Neural progenitor cell (in vitro differentiated cells): ENCODE measurements around the gene CMA1.

Experiments used
- EZH2 ChIP-seq: fragments of 200-600 bp; sonication (generic); IDR thresholded peaks from 2 replicates; pipeline ENCODE4 v1.6.1; 2017; ENCODE audit warnings: antibody characterized with exemption, mild to moderate bottlenecking, moderate library complexity
- TF ChIP-seq, protein P1 (sequence below): fragments of 200-600 bp; sonication (generic); IDR thresholded peaks from 2 replicates; pipeline ENCODE4 v1.5.1; 2017; ENCODE audit warnings: antibody characterized with exemption, mild to moderate bottlenecking

DNA sequence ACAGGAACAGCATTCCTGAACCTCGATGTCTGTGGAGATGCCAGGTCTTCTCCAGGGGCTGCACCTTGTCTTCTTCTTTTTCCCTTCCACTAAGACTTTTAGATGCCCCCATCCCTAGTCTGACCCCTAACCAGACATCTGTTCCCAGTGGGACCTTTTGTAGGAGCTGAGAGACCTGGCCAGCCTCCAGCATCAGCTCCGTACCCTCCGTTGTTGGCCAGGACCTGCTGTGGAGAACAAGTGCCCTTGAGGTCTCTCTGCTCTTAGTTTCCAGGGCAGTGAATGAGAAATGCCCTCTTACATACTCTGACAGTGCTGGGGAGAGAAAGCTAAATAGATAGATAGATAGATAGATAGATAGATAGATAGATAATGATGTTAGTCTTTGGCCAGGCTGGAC, 48.7 kb downstream of the CMA1 start:
- TF ChIP-seq, protein P1, sequence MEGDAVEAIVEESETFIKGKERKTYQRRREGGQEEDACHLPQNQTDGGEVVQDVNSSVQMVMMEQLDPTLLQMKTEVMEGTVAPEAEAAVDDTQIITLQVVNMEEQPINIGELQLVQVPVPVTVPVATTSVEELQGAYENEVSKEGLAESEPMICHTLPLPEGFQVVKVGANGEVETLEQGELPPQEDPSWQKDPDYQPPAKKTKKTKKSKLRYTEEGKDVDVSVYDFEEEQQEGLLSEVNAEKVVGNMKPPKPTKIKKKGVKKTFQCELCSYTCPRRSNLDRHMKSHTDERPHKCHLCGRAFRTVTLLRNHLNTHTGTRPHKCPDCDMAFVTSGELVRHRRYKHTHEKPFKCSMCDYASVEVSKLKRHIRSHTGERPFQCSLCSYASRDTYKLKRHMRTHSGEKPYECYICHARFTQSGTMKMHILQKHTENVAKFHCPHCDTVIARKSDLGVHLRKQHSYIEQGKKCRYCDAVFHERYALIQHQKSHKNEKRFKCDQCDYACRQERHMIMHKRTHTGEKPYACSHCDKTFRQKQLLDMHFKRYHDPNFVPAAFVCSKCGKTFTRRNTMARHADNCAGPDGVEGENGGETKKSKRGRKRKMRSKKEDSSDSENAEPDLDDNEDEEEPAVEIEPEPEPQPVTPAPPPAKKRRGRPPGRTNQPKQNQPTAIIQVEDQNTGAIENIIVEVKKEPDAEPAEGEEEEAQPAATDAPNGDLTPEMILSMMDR: no peak
- TF ChIP-seq EZH2: no peak
